ENCODE measurements around the gene ADCYAP1R1. TPM values are rescaled to one million over a fixed set of nuclear protein-coding genes. Genes with fewer than 3 reads are reported as not detected.

ADCYAP1R1 gene
- total and polyA plus RNA-seq, 10 donors, result 0.04 to 5.6 (median 0.50) TPM

GRCh38 chr7:31096198-31096876 lies 44.2 kb downstream of the ADCYAP1R1 start:
- no peaks in the 10 kb centered on the region for H3K9me3 ChIP-seq
- H3K27ac ChIP-seq, result no peak overlapping the region
- H3K36me3 ChIP-seq, result no peaks in the 10 kb centered on the region
- H3K27me3 ChIP-seq (replicated peaks in 1 of 7), result peaks cover 0 to 33% (median 0%) of the 10 kb centered on the region in 7 donors
- TF ChIP-seq POLR2AphosphoS5 (IDR thresholded peaks at IDR 0.05), result no peak
- TF ChIP-seq POLR2A (IDR thresholded peaks at IDR 0.05), result no peak
- TF ChIP-seq CTCF (IDR thresholded peaks at IDR 0.05 in 8 of 11, conservative IDR thresholded peaks at IDR 0.05 in 3 of 11), result no peak
- H3K4me3 ChIP-seq, result no peak overlapping the region
- WGBS, 5 donors, result 46 to 69% (median 58%) methylated on average over 5 to 8 of the region's 8 CpGs
- intact Hi-C loops (cut with DNase I; ENCODE audit: low total_unique reads), result no loop called here
- DNase-seq, result peak; percentile 55
- H3K4me1 ChIP-seq, result no peaks in the 10 kb centered on the region

GRCh38 chr7:31096877-31097258 lies 44.8 kb downstream of the ADCYAP1R1 start:
- no peak for TF ChIP-seq CTCF (IDR thresholded peaks at IDR 0.05 in 8 of 11, conservative IDR thresholded peaks at IDR 0.05 in 3 of 11)
- no peak for TF ChIP-seq POLR2AphosphoS5 (IDR thresholded peaks at IDR 0.05)
- no peak for TF ChIP-seq POLR2A (IDR thresholded peaks at IDR 0.05)
- no peak overlapping the region for H3K27ac ChIP-seq
- no peaks in the 10 kb centered on the region for H3K9me3 ChIP-seq
- H3K27me3 ChIP-seq (replicated peaks in 1 of 7), result peaks cover 0 to 33% (median 0%) of the 10 kb centered on the region in 7 donors
- 65 to 82% (median 75%) methylated on average over 6 of the region's 6 CpGs for WGBS, 5 donors
- peak; percentile 53 for DNase-seq
- H3K4me3 ChIP-seq, result no peak overlapping the region
- H3K36me3 ChIP-seq, result no peaks in the 10 kb centered on the region
- H3K4me1 ChIP-seq, result no peaks in the 10 kb centered on the region
- intact Hi-C loops (cut with DNase I; ENCODE audit: low total_unique reads), result no loop called here

GRCh38 chr7:31098642-31099360 lies 46.7 kb downstream of the ADCYAP1R1 start:
- Histone ChIP-seq H3K27ac (no peak overlapping the region), H3K4me3 (no peak overlapping the region), H3K27me3 (replicated peaks in 1 of 7) (peaks cover 0 to 33% (median 0%) of the 10 kb centered on the region in 7 donors), H3K4me1 (no peaks in the 10 kb centered on the region), H3K9me3 (no peaks in the 10 kb centered on the region), H3K36me3 (no peaks in the 10 kb centered on the region)
- WGBS, 5 donors, result 83 to 93% (median 86%) methylated on average over 4 to 5 of the region's 5 CpGs
- no peak for DNase-seq
- TF ChIP-seq CTCF (IDR thresholded peaks at IDR 0.05 in 8 of 11, conservative IDR thresholded peaks at IDR 0.05 in 3 of 11) (no peak), POLR2AphosphoS5 (IDR thresholded peaks at IDR 0.05) (no peak), POLR2A (IDR thresholded peaks at IDR 0.05) (no peak)
- intact Hi-C loops (cut with DNase I; ENCODE audit: low total_unique reads), result no loop called here
